Measurements from ENCODE around the gene NET1. TPM values are rescaled to one million over a fixed set of nuclear protein-coding genes. Genes with fewer than 3 reads are reported as not detected.

Gene NET1
- total and polyA plus RNA-seq, 10 donors = 4.6 to 19.5 (median 11.1) TPM

- no peaks in the 10 kb centered on the region for H3K36me3 ChIP-seq
- no peaks in the 10 kb centered on the region for H3K9me3 ChIP-seq
- DNase-seq = no peak
- intact Hi-C loops (cut with DNase I; ENCODE audit: low total_unique reads) = no loop called here
- no peak overlapping the region for H3K27ac ChIP-seq
- no peak overlapping the region for H3K4me3 ChIP-seq
- TF ChIP-seq CTCF (IDR thresholded peaks at IDR 0.05 in 8 of 11, conservative IDR thresholded peaks at IDR 0.05 in 3 of 11) = no peak
- TF ChIP-seq POLR2AphosphoS5 (IDR thresholded peaks at IDR 0.05) = no peak
- TF ChIP-seq POLR2A (IDR thresholded peaks at IDR 0.05) = no peak
- H3K4me1 ChIP-seq = no peaks in the 10 kb centered on the region
- no peaks in the 10 kb centered on the region for H3K27me3 ChIP-seq (replicated peaks in 1 of 7)
- WGBS, 5 donors = 91 to 94% (median 92%) methylated on average over 11 to 13 of the region's 13 CpGs
Observed at GRCh38 chr10:5476918-5477525, 64.7 kb downstream of the NET1 start.

GRCh38 chr10:5477948-5478693 is 65.8 kb downstream of the NET1 start:
- Histone ChIP-seq H3K27ac (no peak overlapping the region), H3K36me3 (no peaks in the 10 kb centered on the region), H3K4me3 (no peak overlapping the region), H3K9me3 (no peaks in the 10 kb centered on the region), H3K4me1 (no peaks in the 10 kb centered on the region), H3K27me3 (replicated peaks in 1 of 7) (no peaks in the 10 kb centered on the region)
- no peak for TF ChIP-seq CTCF (IDR thresholded peaks at IDR 0.05 in 8 of 11, conservative IDR thresholded peaks at IDR 0.05 in 3 of 11)
- no peak for TF ChIP-seq POLR2AphosphoS5 (IDR thresholded peaks at IDR 0.05)
- no peak for TF ChIP-seq POLR2A (IDR thresholded peaks at IDR 0.05)
- intact Hi-C loops (cut with DNase I; ENCODE audit: low total_unique reads) = no loop called here
- no peak for DNase-seq
- 87 to 95% (median 91%) methylated on average over 9 to 11 of the region's 11 CpGs for WGBS, 5 donors

GRCh38 chr10:5478694-5479305 is 66.4 kb downstream of the NET1 start:
- WGBS, 5 donors = 90 to 97% (median 92%) methylated on average over 16 to 18 of the region's 18 CpGs
- no peaks in the 10 kb centered on the region for H3K36me3 ChIP-seq
- H3K27me3 ChIP-seq (replicated peaks in 1 of 7) = no peaks in the 10 kb centered on the region
- DNase-seq = no peak
- H3K27ac ChIP-seq = no peak overlapping the region
- H3K9me3 ChIP-seq = no peaks in the 10 kb centered on the region
- H3K4me3 ChIP-seq = no peak overlapping the region
- TF ChIP-seq CTCF (IDR thresholded peaks at IDR 0.05 in 8 of 11, conservative IDR thresholded peaks at IDR 0.05 in 3 of 11) (no peak), POLR2A (IDR thresholded peaks at IDR 0.05) (no peak), POLR2AphosphoS5 (IDR thresholded peaks at IDR 0.05) (no peak)
- intact Hi-C loops (cut with DNase I; ENCODE audit: low total_unique reads) = no loop called here
- H3K4me1 ChIP-seq = no peaks in the 10 kb centered on the region
